T follicular helper cell (primary cell): Measurements from ENCODE around the gene SEC16A.
A peak's percentile ranks its signal among the peaks of the same experiment; 100 is the strongest.

Experiments used
- DNase-seq: peaks from one replicate; pipeline ENCODE4 v3.0.0-alpha.2; 2020; ENCODE audit warnings: low read depth

The SEC16A gene

DNA sequence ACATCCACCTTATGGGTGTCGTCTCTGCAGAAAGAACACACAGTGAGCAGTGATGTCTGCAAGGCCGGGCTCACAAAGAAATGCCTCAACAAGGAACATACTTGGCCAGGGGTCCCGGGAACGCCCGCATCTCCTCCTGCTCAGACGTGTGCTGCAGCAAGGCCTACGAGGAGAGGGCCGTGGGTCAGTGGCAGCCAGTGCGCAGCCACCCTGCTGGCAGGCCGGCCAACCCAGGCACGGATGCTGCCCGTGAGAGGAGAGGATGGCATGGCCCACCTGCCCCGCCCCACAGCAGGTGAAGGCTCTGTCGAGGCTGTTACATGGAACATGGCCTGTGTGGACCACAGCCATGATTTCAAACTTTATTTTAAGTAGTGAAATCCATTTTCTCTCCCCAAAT is 19.3 kb downstream of the SEC16A start:
- DNase-seq: no peak

GRCh38 chr9:136462664-136463063 is 20.2 kb downstream of the SEC16A start:
- DNase-seq: no peak

DNA sequence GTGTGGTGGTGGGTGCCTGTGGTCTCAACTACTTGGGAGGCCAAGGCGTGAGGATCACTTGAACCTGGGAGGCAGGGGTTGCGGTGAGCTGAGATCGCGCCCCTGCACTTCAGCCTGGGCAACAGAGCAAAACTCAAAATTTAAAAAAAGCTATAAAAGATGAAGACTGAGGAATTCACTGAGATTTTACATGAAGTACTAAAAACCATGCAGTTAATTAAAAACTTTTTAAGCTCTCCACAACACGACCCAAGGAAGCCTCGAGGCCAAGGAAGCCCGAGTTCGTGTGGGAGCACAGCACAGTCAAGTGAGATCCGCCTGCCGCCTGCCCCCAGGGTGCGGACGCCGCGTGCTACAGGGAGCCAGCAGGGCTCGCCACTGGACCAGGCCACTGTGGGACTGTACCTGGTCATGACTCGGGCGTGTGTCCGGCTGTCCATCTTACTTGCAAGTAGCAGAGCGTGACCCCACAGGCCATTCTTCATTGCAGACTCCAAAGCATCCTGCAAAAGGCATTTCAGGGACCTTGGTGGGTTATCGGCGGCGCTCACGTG is 22.0 kb downstream of the SEC16A start:
- DNase-seq: no peak

- no peak for DNase-seq
Measured at GRCh38 chr9:136459425-136459824, 23.4 kb downstream of the SEC16A start.

DNA sequence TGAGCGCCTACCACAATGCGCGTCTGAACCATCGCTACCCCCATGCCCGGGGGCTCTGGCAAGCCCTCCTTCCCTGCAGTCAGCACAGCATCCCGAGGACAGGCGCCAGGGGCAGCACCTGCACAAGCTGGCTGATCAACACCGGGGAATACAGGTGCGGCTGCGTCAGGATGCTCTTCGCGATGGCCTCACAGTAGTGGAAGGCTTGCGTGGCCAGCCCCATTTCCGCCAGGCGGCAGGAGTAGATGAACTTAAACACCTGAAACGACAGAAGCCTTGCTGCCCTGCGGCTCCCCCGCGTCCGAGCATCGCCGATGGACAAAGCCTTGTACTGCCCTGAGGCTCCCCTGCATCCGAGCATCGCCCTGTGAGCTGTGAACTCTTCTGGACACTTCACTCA is 25.5 kb downstream of the SEC16A start:
- DNase-seq: no peak

GRCh38 chr9:136456258-136456657 is 26.6 kb downstream of the SEC16A start:
- no peak for DNase-seq

- DNase-seq: no peak
Measured at GRCh38 chr9:136455043-136456002, 27.5 kb downstream of the SEC16A start.

DNA sequence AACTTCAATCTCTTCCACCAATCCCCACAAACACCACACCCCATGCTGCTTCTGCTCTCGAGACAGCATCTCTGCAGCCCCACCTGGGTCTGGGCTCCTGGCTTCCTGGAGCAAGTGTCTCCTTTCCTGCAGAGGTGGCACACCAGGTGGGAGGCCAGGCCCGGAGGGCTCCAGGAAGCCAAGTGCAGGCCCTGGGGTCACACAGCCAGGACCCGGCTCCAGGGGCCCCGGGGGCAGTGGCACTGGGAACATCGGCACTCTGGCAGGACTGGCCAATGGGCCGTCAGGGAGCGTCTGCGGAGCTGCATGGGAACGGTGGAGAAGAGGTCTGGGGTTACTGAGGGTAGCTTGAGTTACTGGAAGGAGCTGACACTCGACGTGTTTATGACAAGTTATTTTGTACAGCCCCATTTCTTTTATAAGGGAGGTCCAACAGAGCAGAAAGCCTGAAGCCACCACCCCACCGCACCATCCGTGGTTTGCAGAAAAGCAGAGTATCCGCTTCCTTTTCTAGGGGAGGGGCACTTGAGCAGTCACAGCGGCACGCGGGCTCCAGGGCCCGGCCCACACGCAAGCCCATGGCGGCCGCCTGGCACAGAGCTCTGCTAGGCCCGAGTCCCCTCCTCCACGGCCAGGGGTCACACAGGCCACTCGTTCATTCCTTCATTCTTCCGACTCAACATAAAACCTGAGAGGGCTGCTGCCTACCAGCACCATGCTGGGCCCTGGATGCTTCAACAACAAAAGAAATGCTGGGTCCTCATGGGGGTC is 28.6 kb downstream of the SEC16A start:
- DNase-seq: no peak

DNA sequence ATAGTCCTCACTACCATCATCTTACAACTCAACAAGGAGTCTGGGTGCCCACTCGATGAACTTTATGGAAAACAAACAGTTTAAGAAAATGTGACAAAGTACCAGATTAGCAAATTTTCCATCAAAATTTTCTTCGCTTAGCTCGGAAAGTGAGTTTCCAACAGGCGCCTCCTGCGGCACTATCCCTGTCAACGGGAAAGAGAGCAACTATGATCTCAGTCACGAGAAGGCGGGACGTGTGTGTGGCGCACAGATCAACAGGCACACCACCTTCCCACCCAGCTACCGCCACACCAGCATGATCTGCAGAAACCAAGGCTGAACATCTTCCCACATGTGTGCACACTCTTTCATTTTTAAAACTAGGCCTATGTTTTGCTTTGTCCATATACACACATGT is 29.5 kb downstream of the SEC16A start:
- no peak for DNase-seq

DNA sequence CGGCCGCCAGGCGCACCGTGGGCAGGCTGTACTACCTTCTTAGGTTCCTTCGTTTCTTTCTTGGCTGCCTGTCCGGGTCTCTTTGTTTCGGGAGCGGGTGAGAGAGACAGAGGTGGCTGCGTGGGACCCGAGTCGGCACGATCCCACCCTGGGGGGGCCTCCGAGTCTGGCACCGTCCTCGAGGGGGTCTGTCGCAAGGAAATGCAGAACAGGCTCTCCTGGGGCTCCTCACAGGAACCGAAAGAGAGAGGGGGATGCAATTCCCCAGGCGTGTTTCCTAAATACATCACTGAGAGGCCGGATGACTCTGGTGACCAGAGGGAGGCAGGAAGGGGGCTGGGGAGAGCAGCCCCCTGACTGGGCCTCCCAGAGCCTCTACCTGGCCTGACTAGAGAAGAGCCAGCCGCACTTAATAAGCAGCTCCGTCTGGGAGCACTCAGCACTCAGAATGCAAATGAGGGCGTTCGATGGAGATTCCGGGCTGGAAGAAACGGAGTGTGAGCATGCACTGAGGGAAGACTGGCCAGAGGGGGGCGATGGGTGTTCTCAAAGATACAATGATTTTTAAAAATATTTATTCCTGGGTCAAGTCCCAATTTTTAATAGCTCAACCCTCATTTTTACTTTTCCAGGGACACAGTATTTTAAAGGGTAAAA is 31.5 kb downstream of the SEC16A start:
- no peak for DNase-seq

GRCh38 chr9:136448655-136449054 is 34.2 kb downstream of the SEC16A start:
- no peak for DNase-seq

- DNase-seq: no peak
Measured at GRCh38 chr9:136447173-136447778, 35.6 kb downstream of the SEC16A start.

DNA sequence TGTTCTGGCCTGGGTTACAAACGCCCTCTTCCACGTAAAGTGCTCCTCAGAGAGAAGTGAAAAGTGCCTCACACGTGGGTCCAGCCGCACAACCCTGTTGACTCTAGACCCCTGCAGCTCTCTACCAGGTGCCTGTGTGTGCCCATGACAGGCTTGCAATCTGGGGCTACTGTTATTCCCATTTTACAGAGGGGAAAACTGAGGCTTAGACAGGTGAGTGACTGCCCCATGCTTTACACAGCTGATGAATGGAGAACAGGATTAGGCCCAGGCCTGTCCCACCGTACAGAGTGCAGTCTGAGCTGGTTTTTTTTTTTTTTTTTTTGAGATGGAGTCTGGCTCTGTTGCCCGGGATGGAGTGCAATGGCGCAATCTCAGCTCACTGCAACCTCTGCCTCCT is 37.0 kb downstream of the SEC16A start:
- DNase-seq: no peak

- no peak for DNase-seq
Measured at GRCh38 chr9:136444102-136444501, 38.7 kb downstream of the SEC16A start.

DNA sequence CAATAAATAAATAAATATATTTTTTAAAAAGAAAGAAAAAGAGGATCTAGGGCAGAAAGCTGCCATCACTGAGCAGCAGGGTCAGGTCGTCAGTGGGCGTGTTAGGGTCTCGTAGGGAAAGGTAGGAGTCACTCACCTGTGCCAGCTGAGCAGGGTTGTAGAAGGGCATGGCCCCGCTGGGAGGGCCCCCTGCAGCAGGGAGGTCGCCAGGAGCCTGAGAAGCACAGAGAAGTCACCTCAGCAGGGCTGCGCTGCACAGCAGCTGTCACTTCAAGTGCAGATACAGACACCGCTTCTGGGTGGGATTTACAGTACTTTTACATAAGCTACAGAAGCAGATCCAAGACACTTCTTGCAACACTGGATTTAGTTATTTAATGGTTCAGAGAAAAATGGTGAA is 39.2 kb downstream of the SEC16A start:
- no peak for DNase-seq

DNA sequence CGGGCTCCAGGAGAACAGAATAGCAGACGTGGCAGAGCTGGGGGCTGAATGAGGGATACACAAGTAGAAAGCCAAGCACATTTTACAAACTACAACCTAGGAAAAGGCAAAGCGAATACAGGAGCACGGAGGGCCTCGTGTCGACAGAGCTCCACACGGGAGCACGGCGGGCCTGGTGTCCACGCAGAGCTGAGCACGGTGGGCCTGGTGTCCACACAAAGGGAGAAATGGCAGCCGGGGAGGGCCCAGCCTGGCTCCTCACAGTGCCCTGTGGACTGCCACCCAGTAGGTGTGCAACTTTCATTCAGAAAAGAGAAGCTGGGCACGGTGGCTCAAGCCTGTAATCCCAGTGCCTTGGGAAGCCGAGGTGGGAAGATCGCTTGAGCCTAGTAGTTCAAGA is 39.8 kb downstream of the SEC16A start:
- DNase-seq: no peak

- no peak for DNase-seq
Measured at GRCh38 chr9:136442265-136442664, 40.6 kb downstream of the SEC16A start.

DNA sequence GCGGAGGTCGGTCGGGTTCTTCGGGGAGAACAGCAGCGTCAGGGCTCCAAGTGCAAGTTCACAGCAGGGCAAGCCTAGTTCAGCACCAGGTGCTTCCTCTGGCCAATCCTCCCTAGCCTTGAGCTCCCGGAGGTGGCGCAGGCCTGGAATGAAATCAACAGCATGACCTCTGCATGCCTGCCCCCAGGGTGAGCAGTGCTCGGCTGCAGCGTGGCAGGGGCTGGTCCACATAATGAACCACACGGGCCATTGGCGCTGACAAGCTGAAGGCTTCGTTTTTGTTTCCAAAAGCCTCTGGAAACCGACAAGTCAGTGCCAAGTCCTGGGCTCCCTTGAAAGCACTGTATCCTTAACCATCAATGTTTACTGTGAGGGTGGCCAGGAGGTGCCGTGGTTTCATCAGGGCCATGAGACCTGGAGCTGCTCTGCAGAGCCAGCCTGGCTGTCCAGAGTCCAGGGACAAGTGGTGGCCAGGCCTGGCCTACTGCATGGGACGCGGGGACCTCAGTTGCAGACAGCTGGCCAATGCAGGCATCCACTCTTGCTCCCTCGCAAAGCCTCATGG is 41.1 kb downstream of the SEC16A start:
- DNase-seq: no peak

DNA sequence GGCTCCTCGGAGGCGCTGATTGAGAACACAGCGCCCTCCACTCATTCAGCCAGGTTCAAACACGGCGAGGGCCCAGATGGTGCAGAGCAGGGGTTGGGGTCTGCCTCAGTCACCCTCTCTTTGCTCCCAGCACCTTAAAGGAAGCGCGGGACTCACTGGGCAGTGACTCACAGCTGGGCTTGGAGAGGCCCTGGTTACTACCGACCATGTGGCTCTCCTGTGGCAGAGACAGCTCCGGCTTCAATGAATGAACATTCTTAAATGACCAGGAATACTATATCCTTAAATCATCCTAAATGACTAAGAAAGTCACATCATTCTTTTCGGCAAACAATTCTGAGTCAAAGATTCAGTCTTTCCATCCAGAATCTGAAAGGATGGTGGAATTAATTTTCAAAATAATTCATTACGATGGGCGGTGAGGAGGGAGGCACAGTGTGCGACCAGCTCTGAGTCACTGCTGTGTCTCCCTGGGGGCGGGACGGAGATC is 41.6 kb downstream of the SEC16A start:
- DNase-seq: no peak

- peak; percentile 78 for DNase-seq
Measured at GRCh38 chr9:136439481-136440408, 43.1 kb downstream of the SEC16A start, which contains the start of gene INPP5E. Gene INPP5E (minus strand): TSS chr9:136439845. CDS start chr9:136439419, 426 bp downstream.
